GM12874 (cell line): ENCODE results near the gene TRIM66.

Source experiments
- TF ChIP-seq, protein P1 (sequence below): IDR thresholded peaks from 2 replicates; pipeline ENCODE4 v1.5.1; 2011; ENCODE audit warnings: low read depth, mild to moderate bottlenecking, control low read depth, low read length, moderate library complexity; ENCODE audit not compliant: insufficient read depth

The TRIM66 gene

GRCh38 chr11:8642196-8642841, 40.1 kb downstream of the TRIM66 start:
- TF ChIP-seq, protein P1, sequence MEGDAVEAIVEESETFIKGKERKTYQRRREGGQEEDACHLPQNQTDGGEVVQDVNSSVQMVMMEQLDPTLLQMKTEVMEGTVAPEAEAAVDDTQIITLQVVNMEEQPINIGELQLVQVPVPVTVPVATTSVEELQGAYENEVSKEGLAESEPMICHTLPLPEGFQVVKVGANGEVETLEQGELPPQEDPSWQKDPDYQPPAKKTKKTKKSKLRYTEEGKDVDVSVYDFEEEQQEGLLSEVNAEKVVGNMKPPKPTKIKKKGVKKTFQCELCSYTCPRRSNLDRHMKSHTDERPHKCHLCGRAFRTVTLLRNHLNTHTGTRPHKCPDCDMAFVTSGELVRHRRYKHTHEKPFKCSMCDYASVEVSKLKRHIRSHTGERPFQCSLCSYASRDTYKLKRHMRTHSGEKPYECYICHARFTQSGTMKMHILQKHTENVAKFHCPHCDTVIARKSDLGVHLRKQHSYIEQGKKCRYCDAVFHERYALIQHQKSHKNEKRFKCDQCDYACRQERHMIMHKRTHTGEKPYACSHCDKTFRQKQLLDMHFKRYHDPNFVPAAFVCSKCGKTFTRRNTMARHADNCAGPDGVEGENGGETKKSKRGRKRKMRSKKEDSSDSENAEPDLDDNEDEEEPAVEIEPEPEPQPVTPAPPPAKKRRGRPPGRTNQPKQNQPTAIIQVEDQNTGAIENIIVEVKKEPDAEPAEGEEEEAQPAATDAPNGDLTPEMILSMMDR, result no peak

DNA sequence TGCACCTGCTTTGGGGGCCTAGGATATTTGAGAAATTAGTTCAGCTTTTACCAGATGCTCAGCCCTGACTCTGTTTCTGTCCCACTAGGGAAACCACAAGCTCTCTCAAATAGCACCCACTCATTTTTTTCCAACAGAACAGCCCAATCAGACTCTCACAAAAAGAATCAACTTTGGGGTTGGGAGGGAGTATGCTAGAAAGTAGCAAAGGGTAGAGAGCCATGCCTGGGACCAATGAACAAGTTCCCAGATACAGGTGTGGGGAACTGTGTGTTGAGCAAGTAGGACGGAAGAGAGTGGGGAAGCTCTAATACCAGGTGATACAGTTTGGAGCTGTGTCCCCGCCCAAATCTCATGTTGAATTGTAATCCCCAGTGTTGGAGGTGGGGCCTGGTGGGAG, 41.1 kb downstream of the TRIM66 start:
- TF ChIP-seq, protein P1, result no peak

- TF ChIP-seq, protein P1, result no peak
Measured at GRCh38 chr11:8640267-8640906, 42.1 kb downstream of the TRIM66 start.

DNA sequence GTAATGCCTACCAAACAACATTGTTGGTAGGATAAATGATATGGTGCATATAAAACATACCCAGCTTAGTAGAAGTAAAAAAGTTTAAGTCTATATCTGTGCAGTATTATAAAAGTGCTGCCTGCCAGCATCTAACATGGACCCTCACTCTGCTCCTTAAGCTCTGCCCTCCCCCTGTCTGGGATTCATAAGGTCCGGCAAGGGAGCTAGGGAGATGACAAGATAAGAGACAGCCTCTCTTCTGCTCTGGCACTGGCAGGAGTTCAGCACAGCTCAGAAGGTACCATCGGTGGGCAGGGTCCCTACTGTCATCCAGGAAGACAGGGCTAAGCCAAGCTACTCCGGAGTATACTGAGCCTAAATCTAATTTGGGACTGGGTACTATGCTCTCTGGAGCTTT, 42.8 kb downstream of the TRIM66 start:
- TF ChIP-seq, protein P1, result no peak

- TF ChIP-seq, protein P1, result no peak
Measured at GRCh38 chr11:8638300-8638699, 44.2 kb downstream of the TRIM66 start.

GRCh38 chr11:8636127-8636526, 46.3 kb downstream of the TRIM66 start:
- TF ChIP-seq, protein P1, result no peak

DNA sequence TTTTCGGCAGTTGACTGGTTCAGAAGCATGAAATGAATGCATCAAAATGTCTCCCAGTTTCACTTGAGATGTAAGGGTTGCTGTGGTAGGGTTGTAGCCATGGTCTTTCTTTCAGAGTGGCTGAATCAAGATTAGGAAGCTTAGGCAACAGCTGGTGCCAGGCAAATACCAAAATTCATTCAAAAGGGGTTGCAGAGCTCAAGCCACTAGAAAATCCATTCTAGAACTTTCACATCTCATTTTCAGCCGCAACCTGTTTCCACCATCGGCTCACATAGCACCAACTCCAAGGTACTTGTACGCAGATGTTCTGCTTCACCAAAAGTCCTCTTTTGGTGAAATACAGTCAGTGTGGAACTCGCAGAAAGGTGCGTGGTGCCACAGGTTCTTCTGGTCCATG, 48.0 kb downstream of the TRIM66 start:
- TF ChIP-seq, protein P1, result no peak
